Activated naive CD8-positive, alpha-beta T cell treated with anti-CD3 and anti-CD28 coated beads, Interleukin-2, amount 50 U/mL, for 16 hours (primary cell): ENCODE data around the gene BBS10.
A peak's percentile ranks its signal among the peaks of the same experiment; 100 is the strongest.
"Not testable (repeated sequence)": the region's sequence is repeated elsewhere in the genome, so short reads cannot be mapped to it uniquely, and the experiment has no call there.

Experiments used
- DNase-seq: peaks from one replicate; pipeline ENCODE4 v3.0.0-alpha.2; 2020; ENCODE audit warnings: low read depth, low spot score

Gene BBS10

GRCh38 chr12:76348079-76348901 lies at the start of gene BBS10:
BBS10 (minus strand) TSS chr12:76348415; CDS start chr12:76348358, 57 bp downstream.
- DNase-seq: peak; percentile 77

GRCh38 chr12:76391461-76391860 lies 43.2 kb upstream of the BBS10 start:
- no peak for DNase-seq

- DNase-seq: no peak
Measured at GRCh38 chr12:76387614-76388013, 39.4 kb upstream of the BBS10 start.

GRCh38 chr12:76384560-76384959 lies 36.3 kb upstream of the BBS10 start:
- DNase-seq: no peak

- no peak for DNase-seq
Measured at GRCh38 chr12:76383988-76384387, 35.8 kb upstream of the BBS10 start.

GRCh38 chr12:76379261-76379660 lies 31.0 kb upstream of the BBS10 start:
- DNase-seq: no peak

GRCh38 chr12:76376876-76377275 lies 28.7 kb upstream of the BBS10 start:
- not testable (repeated sequence) for DNase-seq

- DNase-seq: no peak
Measured at GRCh38 chr12:76375939-76376338, 27.7 kb upstream of the BBS10 start.

GRCh38 chr12:76375470-76375869 lies 27.3 kb upstream of the BBS10 start:
- DNase-seq: no peak

- no peak for DNase-seq
Measured at GRCh38 chr12:76374386-76375020, 26.3 kb upstream of the BBS10 start.

GRCh38 chr12:76368230-76368629 lies 20.0 kb upstream of the BBS10 start:
- no peak for DNase-seq

GRCh38 chr12:76366163-76366562 lies 17.9 kb upstream of the BBS10 start:
- no peak for DNase-seq

GRCh38 chr12:76364131-76364530 lies 15.9 kb upstream of the BBS10 start:
- not testable (repeated sequence) for DNase-seq

GRCh38 chr12:76360316-76360715 lies 12.1 kb upstream of the BBS10 start:
- no peak for DNase-seq

- DNase-seq: no peak
Measured at GRCh38 chr12:76356071-76356470, 7.9 kb upstream of the BBS10 start.

GRCh38 chr12:76346798-76347420 lies 1.3 kb downstream of the BBS10 start:
- no peak for DNase-seq

GRCh38 chr12:76346236-76346635 lies 2.0 kb downstream of the BBS10 start:
- no peak for DNase-seq

GRCh38 chr12:76345569-76345968 lies 2.6 kb downstream of the BBS10 start:
- DNase-seq: no peak

- DNase-seq: no peak
Measured at GRCh38 chr12:76341436-76342030, 6.7 kb downstream of the BBS10 start.

GRCh38 chr12:76340680-76341435 lies 7.4 kb downstream of the BBS10 start:
- no peak for DNase-seq

- DNase-seq: no peak
Measured at GRCh38 chr12:76337583-76337982, 10.6 kb downstream of the BBS10 start.

- DNase-seq: no peak
Measured at GRCh38 chr12:76332606-76333005, 15.6 kb downstream of the BBS10 start.
